HG02763 (cell line): ENCODE data around the gene ARL5B.

ENCODE experiments used
- ATAC-seq: cut with Tn5 transposase; IDR thresholded peaks from one replicate; pipeline ENCODE4 v1.9.1; 2021; ENCODE audit warnings: mild to moderate bottlenecking, moderate library complexity; ENCODE audit not compliant: unreplicated experiment

Gene ARL5B

GRCh38 chr10:18658271-18659124 is 733 bp upstream of the ARL5B start:
- ATAC-seq = peak; percentile 1

GRCh38 chr10:18659819-18660535 is 746 bp downstream of the ARL5B start:
- ATAC-seq = peak; percentile 20

GRCh38 chr10:18660816-18661431 is 1.7 kb downstream of the ARL5B start:
- no peak for ATAC-seq

- no peak for ATAC-seq
These were observed 5.7 kb downstream of the ARL5B start for GRCh38 chr10:18664841-18665478.

GRCh38 chr10:18665815-18666558 is 6.8 kb downstream of the ARL5B start:
- ATAC-seq = no peak

- no peak for ATAC-seq
These were observed 7.6 kb downstream of the ARL5B start for GRCh38 chr10:18666810-18667209.

GRCh38 chr10:18668026-18668425 is 8.8 kb downstream of the ARL5B start:
- ATAC-seq = no peak

- no peak for ATAC-seq
These were observed 16.0 kb downstream of the ARL5B start for GRCh38 chr10:18675086-18675801.

- no peak for ATAC-seq
These were observed 21.5 kb downstream of the ARL5B start for GRCh38 chr10:18680754-18681153.

GRCh38 chr10:18681366-18681765 is 22.1 kb downstream of the ARL5B start:
- no peak for ATAC-seq

GRCh38 chr10:18681971-18682411 is 22.8 kb downstream of the ARL5B start:
- ATAC-seq = no peak

GRCh38 chr10:18683427-18683826 is 24.2 kb downstream of the ARL5B start:
- ATAC-seq = no peak

- ATAC-seq = no peak
These were observed 25.2 kb downstream of the ARL5B start for GRCh38 chr10:18684416-18684815.

GRCh38 chr10:18684953-18685352 is 25.7 kb downstream of the ARL5B start:
- no peak for ATAC-seq

GRCh38 chr10:18685555-18685954 is 26.3 kb downstream of the ARL5B start:
- no peak for ATAC-seq

GRCh38 chr10:18687195-18687594 is 28.0 kb downstream of the ARL5B start:
- no peak for ATAC-seq

- ATAC-seq = no peak
These were observed 28.5 kb downstream of the ARL5B start for GRCh38 chr10:18687706-18688105.

- ATAC-seq = no peak
These were observed 30.3 kb downstream of the ARL5B start for GRCh38 chr10:18689498-18689897.

GRCh38 chr10:18690541-18690940 is 31.3 kb downstream of the ARL5B start:
- no peak for ATAC-seq
